Psoas muscle (tissue), 8 donors: ENCODE measurements around the gene DDAH2. TPM values are rescaled to one million over a fixed set of nuclear protein-coding genes. Genes with fewer than 3 reads are reported as not detected.

Experiments used
- ATAC-seq, 4 donors: fragments of 200-7000 bp; cut with Tn5 transposase; one replicate each; pipeline ENCODE4 v1.9.1; 2020; ENCODE audit warnings: moderate library complexity in 3 of 4, mild to moderate bottlenecking in 2 of 4
- DNase-seq, 2 donors: peaks; one replicate each; pipeline ENCODE4 v3.0.0-alpha.2; 2020
- H3K27ac ChIP-seq: fragments of 200-600 bp; one replicate; pipeline ENCODE4 v1.8.0; 2022
- H3K27me3 ChIP-seq, 3 donors: fragments of 200-600 bp in 1 of 3; one replicate each; pipeline versions ENCODE4 v1.6.1 to v1.8.0; 2013 to 2022; ENCODE audit warnings: low read length in 2 of 3, mild to moderate bottlenecking in 2 of 3, moderate library complexity in 1 of 3; ENCODE audit not compliant: insufficient read depth in 3 of 3
- H3K36me3 ChIP-seq, 2 donors: fragments of 200-600 bp in 1 of 2; one replicate each; pipeline versions ENCODE4 v1.6.1 to v1.8.0; 2013 to 2022; ENCODE audit warnings: low read depth in 1 of 2, mild to moderate bottlenecking in 1 of 2, moderate library complexity in 1 of 2; ENCODE audit not compliant: insufficient read depth in 1 of 2
- H3K4me1 ChIP-seq: fragments of 200-600 bp; one replicate; pipeline ENCODE4 v1.8.0; 2022
- H3K4me3 ChIP-seq: fragments of 200-600 bp; one replicate; pipeline ENCODE4 v1.8.0; 2022; ENCODE audit warnings: mild to moderate bottlenecking
- H3K9me3 ChIP-seq: fragments of 200-600 bp; one replicate; pipeline ENCODE4 v1.8.0; 2022
- CTCF ChIP-seq: fragments of 200-600 bp; IDR thresholded peaks from one replicate; pipeline ENCODE4 v1.8.0; 2022; ENCODE audit warnings: antibody characterized with exemption
- WGBS, 3 donors: extraction: QIAGEN DNeasy Blood & Tissue Kit; methylation state at CpG; one replicate each; pipeline versions ENCODE4 v1.1.6 to v1.1.7; 2013; 5-methylcytosine and 5-hydroxymethylcytosine counted together
- intact Hi-C, 2 donors: fragments of 100-400 bp; cut with DNase I; formaldehyde crosslinking; loops; one replicate each; pipeline versions ENCODE4 v1.11.0 to v1.14.2; 2022
- polyA plus RNA-seq, 3 donors: library from polyadenylated mRNA; stranded (reverse); fragments of 200-250 nt; gene quantifications; one replicate each; pipeline ENCODE4 v1.2.3, GENCODE V29; 2013
- total RNA-seq, 4 donors: library from RNA; stranded (reverse); fragmentation: NEBNext Ultra II Directional in 2 of 4; extraction: Animal tissue kit (Norgen Biotek cat#: 25700) in 2 of 4; gene quantifications; one replicate each; pipeline versions ENCODE4 v1.2.1 to v1.2.4, GENCODE V29; 2021 to 2023
- donor health status: healthy with polysubstance abuse.
- donor health status: DM: no; HTN: no; CAD: no; lungs with moderate emphysema.
- donor health status: Bipolar disorder and iron deficiency.
- donor health status: healthy.
- donor health status: DM: yes; HTN: yes; CAD: no.
- donor health status: DM: no; HTN: no; CAD: no.
- donor health status: DM: no; HTN: no; CAD: no.
- donor health status: DM: yes; HTN: yes; CAD: no.

DDAH2 gene
- total and polyA plus RNA-seq, 7 donors: 6.3 to 16.2 (median 11.1) TPM

- Histone ChIP-seq H3K4me1 (no peaks in the 10 kb centered on the region), H3K27me3 (no peaks in the 10 kb centered on the region), H3K36me3 (no peaks in the 10 kb centered on the region), H3K4me3 (no peak overlapping the region), H3K9me3 (no peaks in the 10 kb centered on the region), H3K27ac (no peak overlapping the region)
- intact Hi-C loops: no loop called here
- WGBS, 3 donors: 64 to 73% (median 65%) methylated on average over 5 of the region's 5 CpGs
- no peak for TF ChIP-seq CTCF
- ATAC-seq (no peak), DNase-seq (no peak)
Observed at GRCh38 chr6:31713991-31714684, 15.0 kb downstream of the DDAH2 start.

- no peak for TF ChIP-seq CTCF
- Histone ChIP-seq H3K27me3 (no peaks in the 10 kb centered on the region), H3K4me3 (no peak overlapping the region), H3K4me1 (no peaks in the 10 kb centered on the region), H3K9me3 (no peaks in the 10 kb centered on the region), H3K36me3 (no peaks in the 10 kb centered on the region), H3K27ac (no peak overlapping the region)
- DNase-seq (no peak), ATAC-seq (no peak)
- 76 to 87% (median 81%) methylated on average over 4 of the region's 4 CpGs for WGBS, 3 donors
- intact Hi-C loops: no loop called here
Observed at GRCh38 chr6:31713465-31713864, 15.6 kb downstream of the DDAH2 start.

GRCh38 chr6:31712296-31712695 is 16.8 kb downstream of the DDAH2 start:
- DNase-seq (no peak), ATAC-seq (no peak)
- Histone ChIP-seq H3K9me3 (no peaks in the 10 kb centered on the region), H3K27ac (no peak overlapping the region), H3K27me3 (no peaks in the 10 kb centered on the region), H3K4me3 (no peak overlapping the region), H3K36me3 (no peaks in the 10 kb centered on the region), H3K4me1 (no peaks in the 10 kb centered on the region)
- no peak for TF ChIP-seq CTCF
- intact Hi-C loops: no loop called here
- 85 to 90% (median 86%) methylated on average over 8 of the region's 8 CpGs for WGBS, 3 donors

- no peaks in the 10 kb centered on the region for H3K36me3 ChIP-seq
- H3K27me3 ChIP-seq: no peaks in the 10 kb centered on the region
- no peaks in the 10 kb centered on the region for H3K9me3 ChIP-seq
- no peak for DNase-seq
- TF ChIP-seq CTCF: no peak
- ATAC-seq: peak in 1 of 4 donors; percentile 32
- intact Hi-C loops: no loop called here
- H3K4me3 ChIP-seq: no peak overlapping the region
- H3K4me1 ChIP-seq: no peaks in the 10 kb centered on the region
- WGBS, 3 donors: 68 to 74% (median 73%) methylated on average over 8 of the region's 8 CpGs
- no peak overlapping the region for H3K27ac ChIP-seq
Observed at GRCh38 chr6:31711233-31711632, 17.9 kb downstream of the DDAH2 start.
